Measurements from ENCODE around the gene CHCHD6. TPM values are rescaled to one million over a fixed set of nuclear protein-coding genes. Genes with fewer than 3 reads are reported as not detected.

Gene CHCHD6
- polyA plus RNA-seq, 1 donor = 6.5 TPM

- no peak for DNase-seq
Measured at GRCh38 chr3:126926684-126927400, 222.8 kb downstream of the CHCHD6 start.

- no peak for DNase-seq
Measured at GRCh38 chr3:126927401-126927750, 223.3 kb downstream of the CHCHD6 start.

GRCh38 chr3:126927846-126928245, 223.8 kb downstream of the CHCHD6 start:
- DNase-seq = no peak

- DNase-seq = no peak
Measured at GRCh38 chr3:126928921-126929474, 225.0 kb downstream of the CHCHD6 start.

GRCh38 chr3:126930936-126931600, 227.0 kb downstream of the CHCHD6 start:
- no peak for DNase-seq

GRCh38 chr3:126931806-126932187, 227.8 kb downstream of the CHCHD6 start:
- no peak for DNase-seq

GRCh38 chr3:126932188-126932931, 228.3 kb downstream of the CHCHD6 start:
- DNase-seq = no peak

GRCh38 chr3:126934031-126934531, 230.0 kb downstream of the CHCHD6 start:
- DNase-seq = no peak

GRCh38 chr3:126934991-126935390, 231.0 kb downstream of the CHCHD6 start:
- no peak for DNase-seq

- no peak for DNase-seq
Measured at GRCh38 chr3:126935756-126936509, 231.9 kb downstream of the CHCHD6 start.

GRCh38 chr3:126936853-126937425, 232.9 kb downstream of the CHCHD6 start:
- no peak for DNase-seq

GRCh38 chr3:126937533-126937932, 233.5 kb downstream of the CHCHD6 start:
- no peak for DNase-seq

GRCh38 chr3:126937973-126938372, 233.9 kb downstream of the CHCHD6 start:
- no peak for DNase-seq

GRCh38 chr3:126938520-126939337, 234.7 kb downstream of the CHCHD6 start:
- DNase-seq = no peak

GRCh38 chr3:126939338-126939718, 235.3 kb downstream of the CHCHD6 start:
- no peak for DNase-seq

GRCh38 chr3:126939733-126940132, 235.7 kb downstream of the CHCHD6 start:
- no peak for DNase-seq

GRCh38 chr3:126941721-126942270, 237.8 kb downstream of the CHCHD6 start:
- no peak for DNase-seq

GRCh38 chr3:126944089-126944965, 240.3 kb downstream of the CHCHD6 start:
- DNase-seq = no peak

GRCh38 chr3:126945171-126945721, 241.2 kb downstream of the CHCHD6 start:
- no peak for DNase-seq
